Activated CD4-positive, alpha-beta T cell treated with anti-CD3 and anti-CD28 coated beads for 24 hours (primary cell): Measurements from ENCODE around the gene UIMC1.
"Not testable (repeated sequence)": the region's sequence is repeated elsewhere in the genome, so short reads cannot be mapped to it uniquely, and the experiment has no call there.

Experiments used
- DNase-seq, 2 donors: peaks; one replicate each; pipeline ENCODE4 v3.0.0-alpha.2; 2020; ENCODE audit warnings: low read depth in 2 of 2

The UIMC1 gene

GRCh38 chr5:177008716-177009115 is 2.1 kb upstream of the UIMC1 start:
- DNase-seq: no peak

GRCh38 chr5:177005619-177006264 is 837 bp downstream of the UIMC1 start:
- DNase-seq: peak; percentile 53 to 57

DNA sequence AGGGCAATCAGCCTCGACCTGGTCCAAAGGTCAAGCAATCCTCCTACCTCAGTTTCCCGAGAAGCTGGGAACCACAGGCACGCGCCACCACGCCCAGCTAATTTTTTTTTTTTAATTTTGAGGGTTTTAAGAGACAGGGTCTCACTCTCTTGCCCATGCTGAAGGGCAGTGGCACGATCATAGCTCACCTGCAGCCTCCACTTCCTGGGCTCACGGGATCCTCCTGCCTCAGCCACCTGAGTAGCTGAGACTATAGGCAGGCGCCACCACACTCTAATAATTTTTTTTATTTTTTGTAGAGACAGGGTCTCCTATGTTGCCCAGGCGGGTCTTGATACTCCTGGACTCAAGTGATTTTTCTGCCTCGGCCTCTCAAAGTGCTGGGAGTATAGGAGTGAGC is 1.6 kb downstream of the UIMC1 start:
- no peak for DNase-seq

- no peak for DNase-seq
These were observed 2.9 kb downstream of the UIMC1 start for GRCh38 chr5:177003649-177004048.

- DNase-seq: not testable (repeated sequence)
These were observed 7.1 kb downstream of the UIMC1 start for GRCh38 chr5:176999526-176999925.

GRCh38 chr5:176998828-176999227 is 7.8 kb downstream of the UIMC1 start:
- DNase-seq: no peak

DNA sequence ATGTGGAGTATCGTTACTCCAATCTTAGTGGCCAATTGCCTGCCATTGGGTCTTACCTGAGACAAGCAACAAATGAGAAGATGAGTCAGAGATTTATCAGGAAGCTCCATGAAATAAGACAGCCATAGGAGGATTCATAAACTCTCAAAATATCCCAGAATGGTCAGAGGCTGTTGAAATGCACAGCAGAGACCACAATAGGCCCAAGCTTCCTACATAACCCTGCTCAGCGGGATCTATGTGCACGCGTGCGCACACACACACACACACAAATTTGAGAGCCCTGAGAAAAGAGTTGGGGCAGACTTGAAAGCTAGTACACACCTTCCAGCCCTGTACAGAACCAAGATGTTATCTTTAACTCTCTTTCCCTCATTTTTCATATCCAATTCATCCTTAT is 9.8 kb downstream of the UIMC1 start:
- DNase-seq: no peak

DNA sequence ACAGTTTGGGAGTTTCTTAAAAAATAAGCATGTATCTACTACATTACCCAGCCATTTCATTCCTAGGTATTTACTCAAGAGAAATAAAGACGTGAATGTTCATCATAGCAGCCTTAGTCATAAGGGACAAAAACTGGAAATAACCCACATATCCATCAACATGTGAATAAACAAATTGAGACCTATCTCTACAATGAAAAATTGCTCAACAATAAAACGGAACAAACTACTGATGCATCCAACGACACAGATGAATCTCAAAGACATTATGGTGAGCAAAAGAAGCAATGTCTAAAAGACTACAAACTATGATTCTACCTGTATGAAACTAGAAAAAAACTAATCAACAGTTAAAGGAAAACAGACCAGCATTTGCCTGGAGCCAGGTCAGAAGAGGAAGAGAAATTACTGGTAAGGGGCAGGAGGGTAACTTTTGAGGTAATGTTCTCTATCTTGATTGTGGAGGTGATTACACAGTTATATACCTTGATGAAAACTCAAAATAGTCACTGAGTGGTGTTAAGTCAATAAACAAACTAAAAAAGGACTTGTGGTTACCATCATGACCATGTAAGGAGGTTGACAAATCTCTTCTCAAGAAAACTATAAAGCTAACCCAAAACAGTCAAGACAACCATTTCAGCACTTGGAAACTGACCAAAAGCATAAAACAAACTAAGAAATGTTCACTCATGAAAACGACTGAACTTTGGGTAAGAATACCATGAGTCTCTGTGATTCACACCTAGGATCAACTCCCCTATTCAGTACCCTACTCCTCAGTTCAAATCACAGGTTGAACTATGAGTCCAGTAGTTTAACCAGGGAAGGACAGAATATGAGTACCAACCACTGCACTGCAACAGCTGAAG is 10.4 kb downstream of the UIMC1 start:
- no peak for DNase-seq

GRCh38 chr5:176995122-176995490 is 11.5 kb downstream of the UIMC1 start:
- DNase-seq: no peak

DNA sequence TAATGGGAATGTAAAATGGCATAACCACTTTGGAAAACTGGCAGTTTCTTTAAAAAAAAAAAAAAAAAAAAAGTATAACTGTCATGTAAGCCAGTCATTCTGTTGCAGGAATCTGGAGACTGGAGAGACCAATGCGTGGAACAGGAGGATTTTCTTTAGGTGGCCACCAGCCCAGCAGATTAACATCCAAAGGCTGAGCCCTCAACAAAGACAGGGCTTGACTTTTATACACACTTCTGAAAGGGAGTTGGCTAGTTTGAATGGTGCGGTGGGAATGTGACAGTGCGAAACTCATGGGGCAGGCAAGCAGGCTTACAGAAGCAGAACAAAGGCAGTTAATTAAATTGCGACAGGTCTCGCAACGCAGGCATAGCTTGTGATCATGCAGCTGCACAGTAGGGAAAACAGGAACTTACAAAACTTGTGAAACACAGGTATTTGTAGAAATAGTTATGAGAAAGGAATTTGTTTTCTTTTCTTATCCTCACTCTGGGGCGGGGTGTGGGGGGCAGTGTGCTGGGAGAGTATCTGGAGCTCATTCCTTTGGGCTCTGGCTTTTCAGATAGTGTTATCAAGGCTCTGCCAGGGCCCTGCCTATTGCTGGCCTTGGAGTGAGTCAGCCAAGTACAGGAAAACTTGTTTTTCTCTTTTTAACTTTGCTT is 12.0 kb downstream of the UIMC1 start:
- no peak for DNase-seq

- DNase-seq: not testable (repeated sequence)
These were observed 13.5 kb downstream of the UIMC1 start for GRCh38 chr5:176993081-176993480.

DNA sequence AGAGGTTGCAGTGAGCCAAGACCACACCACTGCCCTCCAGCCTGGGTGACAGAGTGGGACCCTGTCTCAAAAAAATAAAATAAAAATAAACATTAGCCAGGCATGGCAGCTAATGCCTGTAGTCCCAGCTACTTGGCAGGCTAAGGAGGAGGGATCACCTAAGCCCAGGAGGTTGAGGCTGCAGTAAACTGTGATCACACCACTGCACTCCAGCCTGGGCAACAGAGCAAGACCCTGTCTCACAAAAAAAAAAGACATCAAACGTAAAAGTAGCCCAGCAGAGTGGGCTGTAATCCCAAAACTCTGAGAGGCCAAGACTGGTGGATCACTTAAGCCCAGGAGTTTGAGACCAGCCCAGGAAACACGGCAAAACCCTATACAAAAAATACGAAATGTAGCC is 19.0 kb downstream of the UIMC1 start:
- no peak for DNase-seq

DNA sequence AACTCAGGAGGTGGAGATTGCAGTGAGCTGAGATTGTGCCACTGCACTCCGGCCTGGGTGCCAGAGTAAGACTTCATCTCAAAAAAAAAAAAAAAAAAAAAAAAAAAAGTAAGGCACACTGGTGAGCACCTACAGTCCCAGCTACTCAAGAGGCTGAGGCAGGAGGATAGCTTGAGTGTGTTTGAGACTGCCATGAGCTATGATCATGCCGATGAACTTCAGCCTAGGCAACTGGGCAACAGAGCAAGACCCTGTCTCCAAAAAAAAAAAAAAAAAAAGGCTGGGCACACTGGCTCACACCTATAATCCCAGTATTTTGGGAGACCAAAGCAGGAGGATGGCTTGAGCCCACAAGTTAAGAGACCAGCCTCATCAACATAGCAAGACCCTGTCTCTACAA is 20.3 kb downstream of the UIMC1 start:
- no peak for DNase-seq

DNA sequence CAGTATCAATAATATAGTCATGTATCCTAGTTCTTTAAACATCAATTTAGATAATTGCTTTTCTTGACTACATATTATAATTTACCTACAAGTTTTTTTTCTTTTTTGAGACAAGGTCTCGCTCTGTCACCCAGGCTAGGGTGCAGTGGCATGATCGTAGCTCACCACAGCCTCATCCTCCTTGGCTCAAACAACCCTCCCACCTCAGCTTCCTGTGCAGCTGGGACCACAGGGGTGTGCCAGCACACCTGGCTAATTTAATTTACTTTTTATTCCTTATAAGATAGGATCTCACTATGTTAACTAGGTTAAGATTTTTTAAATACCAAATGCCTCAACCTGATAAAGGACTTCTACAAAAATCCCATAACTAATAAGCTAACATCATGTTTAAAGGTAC is 21.1 kb downstream of the UIMC1 start:
- no peak for DNase-seq

GRCh38 chr5:176984176-176984575 is 22.4 kb downstream of the UIMC1 start:
- DNase-seq: not testable (repeated sequence)

- not testable (repeated sequence) for DNase-seq
These were observed 23.0 kb downstream of the UIMC1 start for GRCh38 chr5:176983593-176983992.

- not testable (repeated sequence) for DNase-seq
These were observed 23.5 kb downstream of the UIMC1 start for GRCh38 chr5:176983112-176983511.

- no peak for DNase-seq
These were observed 25.8 kb downstream of the UIMC1 start for GRCh38 chr5:176980818-176981217.

- no peak for DNase-seq
These were observed 26.9 kb downstream of the UIMC1 start for GRCh38 chr5:176979669-176980068.

DNA sequence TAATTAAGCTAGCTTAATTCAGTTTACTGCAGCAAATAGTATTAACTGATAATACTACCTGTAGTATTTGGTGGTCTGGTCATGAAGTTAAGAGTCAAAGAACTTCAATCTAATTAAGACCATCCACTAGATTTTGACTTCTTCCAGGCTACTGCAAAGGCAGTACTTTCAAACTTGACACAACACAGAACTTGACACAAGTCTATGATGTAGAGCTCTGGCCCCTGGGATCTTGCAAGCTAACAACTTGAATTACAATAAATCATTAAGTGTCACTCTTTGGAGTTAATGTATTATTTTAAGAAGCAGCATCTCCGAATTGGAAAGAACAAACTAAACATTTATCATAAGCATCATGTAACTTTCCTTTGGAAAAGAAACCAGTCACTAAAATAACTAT is 40.9 kb downstream of the UIMC1 start:
- DNase-seq: no peak

DNA sequence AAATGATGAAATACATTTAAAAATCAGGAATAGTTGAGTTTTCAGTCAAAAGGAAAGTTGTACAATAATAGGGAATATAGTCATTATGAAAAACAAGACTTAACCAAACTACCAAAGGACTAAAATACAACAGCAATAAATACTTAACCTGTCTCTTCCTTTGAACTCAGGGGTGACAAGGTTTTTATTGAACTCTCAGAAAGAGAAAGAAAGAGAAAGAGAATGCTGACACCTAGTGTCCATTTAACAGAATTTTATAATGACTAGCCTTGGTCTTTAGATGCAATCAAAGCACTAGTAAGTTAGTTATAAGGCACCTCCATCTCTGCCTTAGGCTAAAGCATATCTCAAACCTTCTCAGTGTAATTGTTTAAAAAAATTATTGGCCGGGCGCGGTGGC is 47.5 kb downstream of the UIMC1 start:
- no peak for DNase-seq

- no peak for DNase-seq
These were observed 49.8 kb downstream of the UIMC1 start for GRCh38 chr5:176956756-176957155.

- no peak for DNase-seq
These were observed 50.7 kb downstream of the UIMC1 start for GRCh38 chr5:176955895-176956294.
